Measurements from ENCODE around the gene PRKCB.

GRCh38 chr16:24203675-24204074 lies 367.9 kb downstream of the PRKCB start:
- TF ChIP-seq CTCF (IDR thresholded peaks at IDR 0.05) (no peak), POLR2A (IDR thresholded peaks at IDR 0.05) (no peak)
